Hematopoietic multipotent progenitor cell treated with erythropoietin and hydrocortisone succinate and interleukin-3 and kit ligand, for 15 days (in vitro differentiated cells): ENCODE data around the gene CYFIP2.

Experiments used
- DNase-seq: peaks from one replicate; pipeline ENCODE4 v3.0.0-alpha.2; 2015; ENCODE audit warnings: low spot score

Gene CYFIP2

GRCh38 chr5:157258450-157258849 is 7.5 kb upstream of the CYFIP2 start:
- no peak for DNase-seq

GRCh38 chr5:157259699-157260098 is 6.2 kb upstream of the CYFIP2 start:
- DNase-seq, result no peak

- DNase-seq, result no peak
These were observed 2.3 kb upstream of the CYFIP2 start for GRCh38 chr5:157263496-157264090.

- no peak for DNase-seq
These were observed 524 bp downstream of the CYFIP2 start for GRCh38 chr5:157266286-157267007.

- no peak for DNase-seq
These were observed 1.1 kb downstream of the CYFIP2 start for GRCh38 chr5:157267025-157267424.

- DNase-seq, result no peak
These were observed 2.0 kb downstream of the CYFIP2 start for GRCh38 chr5:157267761-157268480.

GRCh38 chr5:157269165-157269671 is 3.3 kb downstream of the CYFIP2 start:
- no peak for DNase-seq

- no peak for DNase-seq
These were observed 3.9 kb downstream of the CYFIP2 start for GRCh38 chr5:157269761-157270272.

GRCh38 chr5:157270771-157271170 is 4.8 kb downstream of the CYFIP2 start:
- no peak for DNase-seq

GRCh38 chr5:157271740-157272271 is 5.9 kb downstream of the CYFIP2 start:
- DNase-seq, result no peak

GRCh38 chr5:157273131-157273556 is 7.2 kb downstream of the CYFIP2 start:
- DNase-seq, result no peak

- no peak for DNase-seq
These were observed 9.5 kb downstream of the CYFIP2 start for GRCh38 chr5:157275403-157275802.

- no peak for DNase-seq
These were observed 12.6 kb downstream of the CYFIP2 start for GRCh38 chr5:157278319-157279037.

- no peak for DNase-seq
These were observed 13.8 kb downstream of the CYFIP2 start for GRCh38 chr5:157279605-157280239.

GRCh38 chr5:157280927-157281326 is 15.0 kb downstream of the CYFIP2 start:
- DNase-seq, result no peak

GRCh38 chr5:157282150-157282549 is 16.2 kb downstream of the CYFIP2 start:
- no peak for DNase-seq

GRCh38 chr5:157283434-157283833 is 17.5 kb downstream of the CYFIP2 start:
- DNase-seq, result no peak

GRCh38 chr5:157284458-157285212 is 18.7 kb downstream of the CYFIP2 start:
- DNase-seq, result no peak

- DNase-seq, result no peak
These were observed 19.6 kb downstream of the CYFIP2 start for GRCh38 chr5:157285310-157286035.

- no peak for DNase-seq
These were observed 20.9 kb downstream of the CYFIP2 start for GRCh38 chr5:157286761-157287211.
